Muscle layer of duodenum (tissue), 2 donors: ENCODE measurements around the gene TXN2.
A peak's percentile ranks its signal among the peaks of the same experiment; 100 is the strongest.
"Not testable (repeated sequence)": the region's sequence is repeated elsewhere in the genome, so short reads cannot be mapped to it uniquely, and the experiment has no call there.

Experiments used
- H3K27ac ChIP-seq: one replicate; pipeline ENCODE4 v1.7.0; 2013; ENCODE audit warnings: mild to moderate bottlenecking, low read length
- H3K27me3 ChIP-seq: one replicate; pipeline ENCODE4 v1.7.0; 2013; ENCODE audit warnings: low read depth, mild to moderate bottlenecking, control low read depth, low read length
- H3K36me3 ChIP-seq, 2 donors: one replicate each; pipeline ENCODE4 v1.7.0; 2013; ENCODE audit warnings: low read length in 2 of 2, control low read depth in 1 of 2, mild to moderate bottlenecking in 1 of 2; ENCODE audit not compliant: insufficient read depth in 2 of 2, control insufficient read depth in 1 of 2
- H3K4me1 ChIP-seq, 2 donors: one replicate each; pipeline ENCODE4 v1.7.0; 2013; ENCODE audit warnings: low read length in 2 of 2, mild to moderate bottlenecking in 2 of 2, control low read depth in 1 of 2, moderate library complexity in 1 of 2; ENCODE audit not compliant: insufficient read depth in 2 of 2, control insufficient read depth in 1 of 2
- H3K4me3 ChIP-seq, 2 donors: one replicate each; pipeline ENCODE4 v1.7.0; 2013; ENCODE audit warnings: low read length in 2 of 2, low read depth in 1 of 2, mild to moderate bottlenecking in 1 of 2
- H3K9me3 ChIP-seq, 2 donors: one replicate each; pipeline ENCODE4 v1.7.0; 2013; ENCODE audit warnings: low read length in 2 of 2, control low read depth in 1 of 2, mild to moderate bottlenecking in 1 of 2; ENCODE audit not compliant: control insufficient read depth in 1 of 2
- donor health status: healthy.

TXN2 gene

GRCh38 chr22:36439481-36440271 is 41.8 kb downstream of the TXN2 start:
- H3K36me3 ChIP-seq = no peaks in the 10 kb centered on the region
- peaks cover 6 to 11% of the 10 kb centered on the region in 2 donors for H3K4me1 ChIP-seq
- H3K4me3 ChIP-seq = no peak overlapping the region
- H3K27me3 ChIP-seq = no peaks in the 10 kb centered on the region
- no peak overlapping the region for H3K27ac ChIP-seq
- H3K9me3 ChIP-seq = no peaks in the 10 kb centered on the region

- Histone ChIP-seq H3K27me3 (no peaks in the 10 kb centered on the region), H3K36me3 (no peaks in the 10 kb centered on the region), H3K4me3 (no peak overlapping the region), H3K9me3 (no peaks in the 10 kb centered on the region), H3K27ac (peak overlapping the region; percentile 5), H3K4me1 (peaks cover 8 to 13% of the 10 kb centered on the region in 2 donors)
These were observed 45.7 kb downstream of the TXN2 start for GRCh38 chr22:36435516-36436415.

- no peaks in the 10 kb centered on the region for H3K36me3 ChIP-seq
- H3K27me3 ChIP-seq = no peaks in the 10 kb centered on the region
- H3K4me3 ChIP-seq = no peak overlapping the region
- H3K4me1 ChIP-seq = peaks cover 5 to 13% of the 10 kb centered on the region in 2 donors
- H3K9me3 ChIP-seq = no peaks in the 10 kb centered on the region
- no peak overlapping the region for H3K27ac ChIP-seq
These were observed 47.9 kb downstream of the TXN2 start for GRCh38 chr22:36433318-36434231.

- H3K4me3 ChIP-seq = no peak overlapping the region
- no peaks in the 10 kb centered on the region for H3K36me3 ChIP-seq
- H3K9me3 ChIP-seq = no peaks in the 10 kb centered on the region
- no peaks in the 10 kb centered on the region for H3K27me3 ChIP-seq
- no peak overlapping the region for H3K27ac ChIP-seq
- peaks cover 5 to 13% of the 10 kb centered on the region in 2 donors for H3K4me1 ChIP-seq
These were observed 48.7 kb downstream of the TXN2 start for GRCh38 chr22:36432592-36433317.

GRCh38 chr22:36431977-36432376 is 49.5 kb downstream of the TXN2 start:
- Histone ChIP-seq H3K4me3 (no peak overlapping the region), H3K4me1 (peaks cover 5 to 13% of the 10 kb centered on the region in 2 donors), H3K27me3 (no peaks in the 10 kb centered on the region), H3K9me3 (no peaks in the 10 kb centered on the region), H3K36me3 (no peaks in the 10 kb centered on the region), H3K27ac (no peak overlapping the region)

GRCh38 chr22:36430863-36431262 is 50.6 kb downstream of the TXN2 start:
- no peak overlapping the region for H3K4me3 ChIP-seq
- H3K36me3 ChIP-seq = no peaks in the 10 kb centered on the region
- no peak overlapping the region for H3K27ac ChIP-seq
- H3K4me1 ChIP-seq = peaks cover 9 to 10% of the 10 kb centered on the region in 2 donors
- no peaks in the 10 kb centered on the region for H3K9me3 ChIP-seq
- no peaks in the 10 kb centered on the region for H3K27me3 ChIP-seq

GRCh38 chr22:36427952-36428351 is 53.5 kb downstream of the TXN2 start:
- H3K27me3 ChIP-seq, H3K4me1 ChIP-seq, H3K9me3 ChIP-seq, H3K36me3 ChIP-seq, H3K27ac ChIP-seq, H3K4me3 ChIP-seq: not testable (repeated sequence)

GRCh38 chr22:36425977-36426523 is 55.4 kb downstream of the TXN2 start:
- Histone ChIP-seq H3K36me3 (no peaks in the 10 kb centered on the region), H3K27me3 (no peaks in the 10 kb centered on the region), H3K4me3 (no peak overlapping the region), H3K27ac (no peak overlapping the region), H3K4me1 (peaks cover 0 to 4% of the 10 kb centered on the region in 2 donors), H3K9me3 (no peaks in the 10 kb centered on the region)

- no peaks in the 10 kb centered on the region for H3K9me3 ChIP-seq
- H3K36me3 ChIP-seq = no peaks in the 10 kb centered on the region
- no peaks in the 10 kb centered on the region for H3K27me3 ChIP-seq
- no peak overlapping the region for H3K4me3 ChIP-seq
- peaks cover 0 to 4% of the 10 kb centered on the region in 2 donors for H3K4me1 ChIP-seq
- H3K27ac ChIP-seq = no peak overlapping the region
These were observed 56.4 kb downstream of the TXN2 start for GRCh38 chr22:36424901-36425579.

GRCh38 chr22:36424466-36424865 is 57.0 kb downstream of the TXN2 start:
- H3K4me1 ChIP-seq, H3K27me3 ChIP-seq, H3K27ac ChIP-seq, H3K4me3 ChIP-seq, H3K36me3 ChIP-seq, H3K9me3 ChIP-seq: not testable (repeated sequence)
